ENCODE data around the gene MTA1.

MTA1 gene

GRCh38 chr14:105388110-105388951 is 31.3 kb upstream of the MTA1 start:
- no peak for DNase-seq

DNA sequence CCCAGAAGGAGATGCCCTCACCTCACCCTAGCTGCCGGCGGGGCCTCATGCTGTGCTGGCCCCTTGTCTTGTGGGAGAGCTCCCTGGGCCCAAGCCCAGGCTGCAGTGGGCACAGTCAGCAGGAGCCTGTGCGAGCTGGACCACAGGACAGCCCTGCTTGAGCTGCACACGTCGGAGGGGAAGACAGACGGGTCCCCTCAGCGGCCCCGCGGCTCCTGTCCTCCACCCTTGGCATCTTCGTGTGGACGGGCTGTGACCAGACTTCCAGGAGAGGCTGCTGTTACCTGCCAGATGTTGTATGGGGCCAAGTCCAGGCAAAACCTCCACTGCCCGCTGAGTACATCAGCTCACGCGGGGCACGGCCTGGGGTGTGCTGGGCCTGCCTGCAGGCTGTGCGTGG is 30.7 kb upstream of the MTA1 start:
- DNase-seq: no peak

- DNase-seq: no peak
Measured at GRCh38 chr14:105389534-105389933, 30.1 kb upstream of the MTA1 start.

DNA sequence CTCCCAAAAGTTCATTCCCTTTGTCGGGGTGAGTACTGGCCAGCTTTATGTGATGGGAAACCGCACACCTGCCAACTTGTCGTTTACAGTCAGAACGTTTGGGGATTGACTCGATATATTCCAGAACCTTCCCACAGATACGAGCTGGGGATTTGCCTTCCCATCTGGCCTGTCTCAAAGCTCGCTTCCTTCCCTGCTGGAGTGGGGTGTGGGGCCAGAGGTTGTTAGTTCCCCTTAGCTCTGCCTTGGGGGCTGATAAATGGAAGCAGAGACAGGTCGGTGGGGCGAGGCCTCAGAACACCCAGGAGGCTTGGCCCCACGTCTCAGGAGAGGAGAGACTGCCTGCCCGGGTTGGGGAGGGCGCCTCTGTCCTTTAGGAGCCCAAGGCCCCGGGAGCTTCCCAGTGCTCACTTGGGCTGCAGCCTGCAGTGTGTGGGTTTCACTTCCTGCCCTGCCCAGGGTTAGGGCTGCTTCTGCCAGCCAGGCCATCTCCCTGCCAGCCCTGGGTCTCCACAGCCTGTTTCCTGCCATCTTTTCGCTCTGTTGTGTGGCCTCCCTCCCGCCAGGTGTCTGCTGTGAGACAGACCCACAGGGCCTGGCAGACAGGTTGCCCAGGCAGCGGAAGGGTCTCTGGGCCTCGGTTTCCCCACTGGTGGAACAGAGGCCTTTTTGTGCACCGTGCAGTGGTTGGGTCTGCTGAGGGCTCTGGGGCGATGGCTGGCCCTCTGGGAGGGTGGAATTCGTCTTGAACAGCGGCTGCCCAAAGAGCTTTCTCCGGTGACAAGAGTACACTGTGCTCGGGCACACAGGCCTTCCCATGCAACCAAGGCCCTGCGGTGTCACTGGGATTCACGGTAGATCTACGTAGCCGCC is 29.4 kb upstream of the MTA1 start:
- no peak for DNase-seq

GRCh38 chr14:105390849-105391500 is 28.7 kb upstream of the MTA1 start:
- no peak for DNase-seq

GRCh38 chr14:105391541-105391940 is 28.1 kb upstream of the MTA1 start:
- no peak for DNase-seq

DNA sequence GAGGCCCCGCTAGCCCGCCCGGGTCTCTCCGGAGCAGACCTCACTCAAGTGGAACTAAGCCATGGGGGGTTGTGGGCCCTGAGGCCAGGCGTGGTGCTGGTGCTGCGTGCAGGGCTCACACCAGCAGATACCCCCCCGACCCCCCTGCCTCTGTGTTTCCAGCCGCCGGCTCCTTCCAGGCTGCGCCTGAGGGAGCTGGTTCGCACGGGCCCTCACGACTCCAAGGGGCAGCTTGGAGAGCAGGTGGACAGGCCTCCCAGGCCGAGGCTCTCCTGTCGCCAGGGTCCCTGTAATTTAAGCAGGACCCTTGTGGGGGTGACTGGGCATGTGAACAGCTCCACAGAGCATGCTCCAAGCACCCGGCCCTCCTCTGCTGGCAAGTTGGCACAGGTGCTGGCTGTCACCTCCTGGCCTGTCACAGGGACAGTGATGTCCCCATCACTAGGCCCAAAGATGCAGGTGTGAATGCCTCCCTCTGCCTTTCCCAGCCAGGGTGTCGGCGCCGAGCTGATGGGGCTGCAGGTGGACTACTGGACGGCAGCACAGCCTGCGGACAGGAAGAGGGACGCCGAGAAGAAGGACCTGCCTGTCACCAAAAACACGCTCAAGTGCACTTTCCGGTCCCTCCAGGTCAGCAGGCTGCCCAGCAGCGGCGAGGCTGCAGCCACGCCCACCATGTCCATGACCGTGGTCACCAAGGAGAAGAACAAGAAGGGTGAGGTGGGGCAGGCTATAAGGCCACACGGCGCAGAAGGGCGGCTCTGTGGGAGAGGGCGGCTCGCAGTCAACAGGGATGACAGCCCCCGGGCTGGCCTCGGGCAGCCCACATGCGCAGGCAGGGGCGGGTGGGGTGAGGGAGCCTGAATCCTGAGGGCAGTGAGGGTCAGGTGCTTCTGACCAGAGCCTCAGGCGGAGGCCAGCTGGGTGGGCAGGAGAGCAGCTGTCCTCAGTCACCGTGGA is 27.2 kb upstream of the MTA1 start:
- DNase-seq: no peak

DNA sequence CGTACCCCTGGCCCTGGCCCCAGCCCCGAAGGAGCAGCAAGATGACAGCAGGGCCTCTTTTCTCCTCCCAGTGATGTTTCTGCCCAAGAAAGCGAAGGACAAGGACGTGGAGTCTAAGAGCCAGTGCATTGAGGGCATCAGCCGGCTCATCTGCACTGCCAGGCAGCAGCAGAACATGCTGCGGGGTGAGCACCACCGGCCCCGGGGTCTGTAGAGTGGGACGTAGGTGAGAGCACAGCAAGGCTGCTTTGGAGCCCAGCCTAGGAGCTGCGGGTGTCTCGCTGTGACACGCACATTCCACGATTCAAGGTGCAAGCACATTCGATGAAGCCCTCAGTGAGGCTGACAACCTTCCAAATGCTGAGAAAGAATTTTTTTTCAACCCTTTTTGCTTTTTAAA is 26.5 kb upstream of the MTA1 start:
- no peak for DNase-seq

GRCh38 chr14:105394714-105395537 is 24.7 kb upstream of the MTA1 start:
- DNase-seq: no peak

GRCh38 chr14:105395538-105395854 is 24.1 kb upstream of the MTA1 start:
- DNase-seq: no peak

DNA sequence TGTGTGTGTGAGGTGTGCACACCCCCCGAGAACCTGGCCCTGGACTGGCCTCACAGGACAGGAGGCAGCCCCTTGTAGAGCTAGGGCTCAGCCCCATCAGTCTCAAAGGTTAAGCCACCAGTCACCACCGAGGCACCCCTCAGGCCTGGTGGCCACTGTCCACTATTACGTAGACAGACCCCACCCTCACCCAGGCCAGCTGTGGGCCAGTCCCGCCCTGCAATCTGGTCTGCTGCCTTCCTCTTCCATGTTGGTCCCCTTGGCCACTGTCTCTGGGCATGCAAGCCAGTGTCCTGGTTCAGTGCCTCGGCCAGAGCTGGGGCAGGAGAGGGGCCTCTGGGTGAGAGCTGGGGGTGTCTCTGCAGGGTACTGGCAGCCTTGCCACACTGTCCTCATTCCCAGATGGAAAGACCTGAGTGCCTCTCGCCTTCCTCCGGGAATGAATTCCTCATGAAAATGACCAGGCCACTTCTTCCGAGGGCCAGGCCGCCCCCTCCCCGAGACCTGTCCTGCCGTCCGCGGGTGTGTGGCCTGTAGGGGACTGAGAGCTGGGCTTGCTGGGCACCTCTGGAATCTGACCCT is 22.2 kb upstream of the MTA1 start:
- no peak for DNase-seq

- DNase-seq: peak; percentile 25
Measured at GRCh38 chr14:105398044-105398725, 21.4 kb upstream of the MTA1 start, which contains the start of gene TEX22. Gene TEX22 (plus strand): TSS chr14:105398538. CDS start chr14:105399341, 803 bp downstream.

DNA sequence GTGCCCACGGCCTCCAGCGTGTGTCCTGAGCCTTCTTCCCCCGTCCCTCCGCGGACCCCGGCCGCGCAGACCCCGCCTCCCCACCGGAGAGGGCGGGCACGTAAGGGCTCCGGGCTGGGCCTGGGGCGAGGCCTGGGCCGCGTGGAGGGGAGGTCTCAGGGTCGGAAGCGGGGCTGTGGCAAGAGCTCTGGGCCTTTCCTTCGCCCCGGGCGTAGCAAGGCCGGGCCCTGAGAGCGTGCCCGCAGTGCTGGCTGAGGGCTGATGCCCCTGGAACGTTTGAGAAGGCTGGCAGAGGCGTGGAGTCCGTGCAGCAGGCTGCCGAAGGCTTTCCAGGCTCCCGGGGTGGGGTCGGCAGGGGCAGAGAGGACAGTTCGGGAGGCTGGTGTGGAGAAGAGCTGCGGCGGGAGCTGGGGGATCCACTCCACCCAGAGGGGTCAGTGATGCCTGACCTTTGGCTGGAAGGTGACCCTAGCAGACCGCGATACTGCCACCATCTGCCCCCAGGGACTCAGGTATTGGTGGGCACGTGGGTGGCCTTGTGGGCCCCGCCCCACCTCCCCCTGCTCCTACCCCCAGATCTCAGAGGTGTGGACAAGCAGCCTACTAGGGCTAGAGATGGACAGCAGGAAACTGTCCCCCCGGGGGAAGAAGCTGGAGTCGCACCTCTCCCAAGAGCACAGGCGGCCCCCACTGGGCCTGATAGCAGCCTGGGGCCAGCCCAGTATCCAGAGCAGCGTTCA is 20.7 kb upstream of the MTA1 start:
- no peak for DNase-seq

DNA sequence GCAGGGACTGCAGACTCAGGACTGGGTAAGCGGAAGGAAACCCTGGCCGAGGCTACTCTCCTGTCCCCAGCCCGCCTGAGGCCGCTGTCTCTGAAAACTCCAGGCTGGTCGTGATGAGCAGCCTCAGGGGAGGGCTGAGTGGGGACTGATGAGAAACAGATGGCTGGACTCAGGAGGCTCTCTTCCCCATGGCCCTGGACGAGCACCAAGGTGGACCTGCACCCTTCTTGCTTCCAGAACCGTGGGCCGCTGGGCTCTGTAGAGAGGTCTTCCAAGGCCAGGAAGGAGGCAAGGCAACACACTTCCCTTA is 20.2 kb upstream of the MTA1 start:
- no peak for DNase-seq

DNA sequence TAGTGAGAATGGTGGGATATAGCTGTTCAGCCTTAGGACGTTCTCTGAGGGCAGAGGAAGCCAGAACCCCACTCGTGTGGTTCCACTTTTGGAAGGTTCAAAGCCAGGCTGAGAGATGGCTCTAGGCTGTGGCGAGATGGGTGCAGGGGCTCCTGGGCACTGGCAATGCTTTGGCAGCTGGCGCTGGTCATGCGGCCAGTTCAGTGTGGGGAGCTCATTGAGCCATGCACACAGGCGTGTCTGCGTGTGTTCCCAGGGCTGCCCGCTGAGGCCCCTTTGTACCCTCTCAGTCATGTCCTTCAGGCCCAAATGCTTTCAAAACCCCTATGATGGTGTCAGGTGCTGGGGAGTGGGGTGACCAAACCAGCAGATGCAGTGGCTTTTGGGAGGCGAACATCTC is 19.6 kb upstream of the MTA1 start:
- no peak for DNase-seq

DNA sequence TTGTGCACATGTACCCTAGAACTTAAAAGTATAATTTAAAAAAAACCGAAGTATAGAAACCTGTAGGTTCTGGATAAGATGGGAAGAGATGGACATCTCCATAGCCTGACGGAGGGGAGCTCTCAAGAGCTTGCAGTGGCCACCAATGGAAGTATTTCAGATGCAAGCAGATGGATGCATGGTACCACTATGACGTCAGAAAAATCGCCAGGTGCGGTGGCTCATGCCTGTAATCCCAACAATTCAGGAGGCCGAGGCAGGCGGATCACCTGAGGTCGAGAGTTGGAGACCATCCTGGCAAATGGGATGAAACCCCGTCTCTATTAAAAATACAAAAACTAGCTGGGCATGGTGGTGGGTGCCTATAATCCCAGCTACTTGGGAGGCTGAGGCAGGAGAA is 17.9 kb upstream of the MTA1 start:
- no peak for DNase-seq

- no peak for DNase-seq
Measured at GRCh38 chr14:105408592-105408991, 11.0 kb upstream of the MTA1 start.

GRCh38 chr14:105409364-105409763 is 10.3 kb upstream of the MTA1 start:
- no peak for DNase-seq

DNA sequence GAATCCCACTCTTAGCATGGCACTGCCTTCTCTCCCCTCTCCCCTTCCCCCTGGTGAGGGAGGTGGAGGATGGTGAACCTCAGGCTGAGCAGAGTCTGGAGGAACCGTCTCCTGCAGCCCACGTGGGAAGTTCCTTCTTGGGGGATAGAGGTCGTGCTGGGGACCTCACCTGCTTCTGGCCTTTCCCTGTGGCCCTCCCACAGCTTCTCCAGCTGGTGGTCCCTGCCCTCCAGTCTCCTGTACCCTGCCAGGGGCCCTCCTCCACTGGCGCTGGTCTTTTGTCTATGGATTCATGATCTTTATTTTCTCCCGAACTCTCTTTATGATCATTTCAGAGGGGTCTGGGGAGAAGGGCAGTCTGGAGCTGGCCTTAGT is 9.0 kb upstream of the MTA1 start:
- DNase-seq: no peak

Data from GF-D8 (cell line).